HG02840 (cell line): ENCODE data around the gene PAK5.

Experiments used
- ATAC-seq: cut with Tn5 transposase; IDR thresholded peaks from one replicate; pipeline ENCODE4 v1.9.1; 2021; ENCODE audit warnings: mild to moderate bottlenecking, moderate library complexity, moderate number of reproducible peaks; ENCODE audit not compliant: unreplicated experiment, low FRiP score

The PAK5 gene

DNA sequence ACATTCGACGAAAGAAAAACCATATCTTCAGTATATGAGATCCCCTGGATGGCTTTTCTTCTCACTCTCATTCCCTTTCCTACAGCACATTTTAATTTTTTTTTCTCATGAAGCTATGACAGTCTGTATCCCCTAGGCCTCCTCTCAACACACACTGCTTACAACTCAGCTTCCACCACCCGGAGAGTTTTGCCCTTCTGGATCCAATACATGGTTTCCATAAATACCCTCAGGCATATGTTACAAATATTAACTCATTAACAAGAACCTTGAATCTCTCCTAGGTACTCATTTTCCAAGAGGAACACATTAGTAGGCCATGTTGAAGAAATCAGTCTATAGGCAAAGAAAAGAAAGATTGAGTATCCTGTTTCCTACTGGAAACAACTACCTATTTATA, 44.0 kb downstream of the PAK5 start:
- ATAC-seq = no peak

DNA sequence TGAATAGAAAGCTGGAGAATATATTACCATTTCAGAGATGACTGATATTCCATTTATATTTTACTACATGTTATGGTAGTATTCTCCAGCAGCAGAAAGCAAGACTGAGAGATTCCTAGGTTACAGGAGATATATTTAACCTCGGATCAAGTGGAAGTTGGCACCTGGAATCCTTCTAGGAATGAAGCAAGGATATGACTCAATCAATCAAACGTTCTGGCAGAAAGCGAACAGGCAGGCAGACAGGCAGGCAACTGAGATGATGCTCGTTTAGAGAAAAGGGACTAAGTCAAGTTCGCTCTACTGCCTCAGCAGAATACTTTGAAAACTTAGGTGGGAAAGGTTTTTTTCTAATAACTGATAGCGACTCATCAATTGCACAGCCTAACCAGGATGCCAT, 46.2 kb downstream of the PAK5 start:
- ATAC-seq = no peak

DNA sequence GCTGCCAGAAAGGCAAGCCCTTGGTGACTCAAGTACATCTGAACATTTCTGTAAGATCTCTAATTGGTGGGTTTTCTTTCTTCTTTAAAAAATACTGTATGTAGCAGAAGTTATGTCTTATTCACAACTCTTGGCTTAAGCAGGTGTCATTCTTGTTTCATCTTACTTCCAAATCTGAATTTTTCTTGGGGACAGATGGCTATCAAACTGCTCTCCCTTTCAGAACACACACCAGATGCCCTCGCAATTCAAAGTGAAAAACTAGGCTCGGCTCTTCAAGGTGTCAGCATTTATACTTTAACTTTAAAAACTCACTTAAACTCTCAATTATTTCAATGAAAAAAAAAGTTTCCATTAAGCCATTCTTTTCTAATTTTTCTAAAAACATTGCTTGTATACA, 49.7 kb downstream of the PAK5 start:
- no peak for ATAC-seq

DNA sequence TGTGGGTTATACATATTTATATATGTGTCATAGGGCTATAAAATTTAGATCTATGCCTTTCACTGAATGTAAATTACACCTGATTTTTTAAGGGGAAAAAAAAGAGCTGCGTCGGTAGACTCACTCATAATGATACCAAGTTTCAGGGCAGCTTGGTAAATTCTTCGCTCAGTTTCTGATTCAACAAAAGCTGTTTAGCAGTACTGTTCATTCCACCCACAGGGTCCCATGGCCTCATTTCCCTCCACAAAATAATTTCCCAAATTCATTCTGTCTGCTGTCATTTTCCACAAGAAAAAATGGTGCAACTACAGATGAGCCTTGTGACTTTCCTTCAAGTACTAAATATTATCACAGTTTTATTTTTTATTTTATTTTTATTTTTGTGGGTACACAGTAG, 63.7 kb downstream of the PAK5 start:
- ATAC-seq = no peak

DNA sequence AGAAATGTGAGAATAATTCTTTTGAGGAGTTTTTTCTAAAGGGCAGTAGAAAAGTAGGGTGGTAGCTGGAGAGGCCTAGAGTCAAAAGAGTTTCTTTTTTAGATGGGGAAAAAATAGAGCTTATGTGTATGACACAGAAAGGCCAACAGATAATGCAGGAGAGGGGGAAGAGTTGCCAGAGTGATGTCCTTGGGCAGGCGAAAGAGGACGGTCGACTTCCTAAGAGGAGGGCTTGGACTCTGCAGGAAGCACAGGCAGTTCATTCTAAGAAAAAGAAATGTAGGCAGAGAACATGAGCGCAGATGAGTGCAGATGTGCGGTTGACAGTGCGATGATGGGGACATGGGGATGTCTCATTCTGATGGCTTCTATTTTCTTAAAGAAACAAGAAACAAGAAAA, 68.9 kb downstream of the PAK5 start:
- no peak for ATAC-seq

DNA sequence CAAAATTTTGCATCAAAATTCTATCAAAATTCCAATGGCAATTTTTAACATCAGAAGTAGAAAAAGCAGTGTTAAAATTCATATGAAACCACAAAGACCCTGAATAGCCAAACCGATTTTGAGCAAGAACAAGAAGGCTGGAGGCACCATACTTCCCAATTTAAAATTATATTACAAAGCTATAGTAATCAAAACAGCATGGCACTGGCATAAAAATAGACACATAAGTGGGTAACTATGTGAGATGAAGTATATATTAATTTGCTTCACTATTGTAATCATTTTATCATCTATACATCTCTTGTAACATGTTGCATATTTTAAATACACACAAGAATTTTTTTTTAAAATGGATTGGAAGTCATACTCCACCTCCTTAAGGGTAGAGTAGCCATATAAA, 77.4 kb downstream of the PAK5 start:
- ATAC-seq = no peak

DNA sequence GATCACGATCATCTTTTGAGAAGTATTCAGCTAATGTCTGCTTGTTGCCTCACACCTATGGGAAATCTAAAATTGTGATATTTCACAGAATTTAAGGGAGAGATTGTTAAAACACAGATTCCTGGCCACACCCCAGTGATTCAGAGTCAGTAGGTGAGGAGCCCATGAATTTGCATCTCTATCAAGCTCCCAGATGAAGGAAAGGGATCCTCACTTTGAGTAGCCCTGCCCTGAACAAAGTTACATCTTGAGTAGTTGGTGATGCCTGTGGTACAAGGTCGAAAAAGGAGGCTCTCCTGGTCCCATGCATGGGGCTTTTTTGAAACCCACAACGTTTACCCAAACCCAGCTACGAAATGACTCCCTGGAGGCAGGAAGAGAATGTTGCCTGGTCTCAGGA, 79.5 kb downstream of the PAK5 start:
- ATAC-seq = no peak

DNA sequence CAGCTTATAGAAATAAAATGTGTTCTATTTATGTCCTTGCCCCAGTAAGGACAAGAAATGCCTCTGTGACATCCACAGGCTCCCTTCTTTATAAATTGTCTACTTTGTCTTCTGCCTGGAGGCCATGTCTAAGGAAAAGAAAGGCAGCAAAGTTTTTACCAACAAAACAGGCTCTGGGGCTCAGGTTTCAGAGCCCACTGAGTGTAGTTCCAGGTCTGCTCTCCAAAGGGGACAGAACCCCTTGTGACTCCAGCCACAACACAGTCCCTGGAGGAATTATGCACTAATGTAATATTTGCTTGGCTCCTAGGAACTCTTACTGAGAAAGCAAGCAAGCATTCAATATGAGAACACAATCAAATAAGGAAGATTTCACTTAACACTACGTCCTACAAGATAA, 80.1 kb downstream of the PAK5 start:
- no peak for ATAC-seq

DNA sequence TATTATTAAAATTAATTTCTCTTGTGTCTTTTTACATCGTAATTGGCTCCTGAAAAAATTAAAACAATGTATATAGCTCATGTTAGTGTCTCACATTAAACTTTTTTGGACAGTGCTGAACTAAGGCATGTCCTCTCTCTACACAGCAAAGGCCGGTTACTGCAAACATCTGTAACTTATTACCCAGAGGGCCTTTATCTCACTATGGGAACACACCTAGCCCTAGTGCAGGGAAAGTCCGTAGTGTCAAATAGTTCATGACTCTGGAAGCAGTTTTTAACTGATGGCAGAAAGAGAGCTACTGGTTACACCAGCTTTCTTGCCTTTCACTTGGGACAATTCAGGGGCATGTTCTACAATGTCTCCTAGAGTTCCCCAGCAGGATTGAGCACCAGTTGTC, 82.2 kb downstream of the PAK5 start:
- ATAC-seq = no peak

DNA sequence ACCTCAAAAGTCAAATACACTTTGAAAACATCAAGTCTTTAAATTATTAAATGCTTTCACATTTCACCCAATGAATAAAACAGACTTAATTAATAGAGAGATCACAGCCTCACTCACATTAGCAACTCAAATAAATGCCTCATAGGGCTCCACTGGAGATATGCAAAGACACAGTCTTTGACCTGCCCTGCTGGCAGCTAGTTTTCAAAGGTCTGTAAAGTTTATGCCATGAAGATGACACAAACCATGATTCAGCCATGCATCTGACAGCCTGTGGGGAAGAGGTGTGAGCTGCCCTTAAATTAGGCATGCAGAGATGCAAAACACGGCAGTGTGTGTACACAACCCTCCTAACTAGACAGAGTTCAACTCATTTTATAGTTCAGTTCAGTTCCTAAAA, 83.6 kb downstream of the PAK5 start:
- no peak for ATAC-seq

DNA sequence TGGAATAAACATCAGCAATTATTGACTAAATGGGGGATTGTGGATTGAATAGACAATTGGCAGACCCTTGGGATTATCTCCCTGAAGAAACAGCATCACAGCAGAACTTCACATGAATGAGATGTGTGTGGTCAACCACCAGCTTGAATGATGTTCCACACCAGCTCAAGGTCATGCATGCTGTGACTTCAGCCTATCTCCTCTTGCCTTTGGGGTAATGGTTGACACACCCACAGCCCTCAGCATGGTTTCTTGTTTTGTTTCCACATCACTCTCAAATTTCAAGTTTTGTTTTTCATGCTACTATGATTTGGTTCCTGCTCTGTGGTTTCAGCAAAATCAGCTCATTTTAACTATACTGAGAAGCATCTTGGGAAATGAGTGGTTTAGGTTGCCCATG, 94.3 kb downstream of the PAK5 start:
- no peak for ATAC-seq

DNA sequence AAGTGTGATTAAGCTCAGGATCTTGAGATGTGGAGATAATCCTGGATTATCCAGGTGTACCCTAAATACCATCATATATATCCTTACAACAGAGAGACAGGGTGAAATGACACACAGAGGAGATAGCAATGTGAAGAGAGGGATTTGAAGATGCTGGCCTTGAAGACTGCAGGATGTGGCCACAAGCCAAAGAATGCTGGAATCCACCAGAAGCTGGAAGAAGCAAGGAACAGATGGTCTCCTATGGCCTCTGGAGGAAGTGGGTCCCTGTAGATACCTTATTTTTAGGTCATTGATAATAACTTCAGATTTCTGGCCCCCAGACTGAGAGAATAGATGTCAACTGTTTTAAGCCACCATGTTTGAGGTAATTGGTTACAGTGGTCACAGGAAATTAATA, 95.0 kb downstream of the PAK5 start:
- ATAC-seq = no peak

DNA sequence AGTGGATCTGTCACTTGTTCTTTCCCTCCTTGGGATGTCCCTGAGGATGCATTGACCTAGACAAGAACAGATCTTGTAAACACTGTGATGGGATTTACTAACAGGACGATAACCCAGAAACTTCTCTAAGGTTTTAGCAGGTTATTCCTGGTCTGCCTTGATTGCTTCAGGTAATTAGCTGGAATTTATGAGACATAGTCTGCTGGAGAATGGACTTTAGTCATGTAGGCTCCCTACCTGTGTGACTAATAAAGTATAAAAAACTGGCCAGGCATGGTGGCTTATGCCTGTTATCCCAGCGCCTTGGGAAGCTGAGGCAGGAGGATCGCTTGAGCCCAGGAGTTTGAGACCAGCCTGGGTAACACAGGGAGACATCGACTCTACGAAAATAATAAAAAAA, 96.1 kb downstream of the PAK5 start:
- no peak for ATAC-seq

DNA sequence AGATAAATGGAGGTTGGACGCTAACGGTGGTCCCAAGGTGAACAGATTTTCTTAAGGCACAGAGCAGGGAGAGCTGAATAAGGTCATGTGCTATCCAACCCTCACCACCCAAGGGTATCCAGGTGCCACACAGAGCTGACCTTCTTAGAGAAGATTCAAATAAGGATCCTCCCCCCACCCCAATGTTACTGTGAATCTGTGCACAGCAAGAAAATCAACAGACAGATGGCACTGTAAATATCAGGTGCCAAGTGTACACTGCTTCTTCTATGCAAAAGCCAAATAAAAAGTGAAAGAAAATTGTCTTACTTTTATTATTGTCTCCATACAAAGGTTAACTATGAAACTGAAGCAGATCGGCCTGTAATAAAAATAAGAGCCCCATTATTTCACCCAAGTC, 96.9 kb downstream of the PAK5 start:
- no peak for ATAC-seq

DNA sequence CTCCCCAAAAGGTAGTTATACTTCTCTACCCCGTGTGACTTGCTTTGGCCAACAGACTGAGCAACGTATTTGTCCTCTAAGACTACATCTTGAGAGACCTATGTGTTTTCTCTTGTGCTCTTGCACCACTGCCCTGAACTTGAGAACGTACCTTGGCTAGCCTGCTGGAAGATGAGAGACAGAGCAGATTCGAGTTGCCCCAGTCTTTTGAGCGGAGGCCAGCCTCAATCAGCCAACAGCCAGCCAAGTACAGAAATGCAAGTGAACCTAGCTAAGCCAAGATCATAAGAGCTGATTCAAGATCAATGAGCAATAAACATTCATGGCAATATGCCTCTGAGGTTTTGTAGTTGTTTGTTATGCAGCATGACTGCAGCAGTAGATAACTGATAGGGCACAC, 98.4 kb downstream of the PAK5 start:
- ATAC-seq = no peak

DNA sequence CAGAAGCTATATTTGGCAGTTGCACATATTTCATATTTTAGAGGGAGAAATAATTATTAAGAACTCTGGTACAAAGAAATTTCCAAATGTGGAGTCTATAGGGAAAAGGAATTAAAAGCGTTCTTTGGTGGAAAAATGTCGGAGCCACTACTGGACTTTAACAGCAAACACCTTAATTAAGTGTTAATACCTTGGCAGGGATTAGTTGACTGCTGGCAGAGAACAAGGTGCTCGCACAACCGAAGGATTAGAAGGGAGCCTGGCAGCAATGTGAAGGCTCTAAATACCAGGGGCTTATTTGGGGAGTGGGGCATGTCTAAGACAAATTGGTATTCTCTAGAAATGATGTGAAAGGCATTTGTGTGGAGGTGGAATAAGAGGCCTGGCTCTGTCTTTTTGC, 98.9 kb downstream of the PAK5 start:
- ATAC-seq = no peak

DNA sequence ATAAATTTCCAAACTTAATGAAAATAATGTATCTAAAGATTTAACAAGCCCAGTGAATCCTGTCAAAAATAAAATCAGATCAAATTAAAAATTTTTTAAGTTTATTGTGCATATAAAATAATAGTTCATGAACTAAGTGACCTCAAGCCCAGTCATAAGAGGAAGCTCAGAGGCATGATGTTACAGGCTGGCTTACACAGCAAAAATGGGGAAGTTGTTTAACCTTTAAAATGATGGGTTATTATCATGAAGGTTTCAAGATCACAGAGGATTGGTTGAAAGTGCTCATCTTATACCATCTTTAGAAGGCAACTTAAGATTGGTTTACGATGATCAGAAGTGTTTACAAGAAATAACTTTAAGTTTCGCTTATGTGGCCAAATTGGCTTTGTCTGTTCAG, 102.5 kb downstream of the PAK5 start:
- no peak for ATAC-seq

DNA sequence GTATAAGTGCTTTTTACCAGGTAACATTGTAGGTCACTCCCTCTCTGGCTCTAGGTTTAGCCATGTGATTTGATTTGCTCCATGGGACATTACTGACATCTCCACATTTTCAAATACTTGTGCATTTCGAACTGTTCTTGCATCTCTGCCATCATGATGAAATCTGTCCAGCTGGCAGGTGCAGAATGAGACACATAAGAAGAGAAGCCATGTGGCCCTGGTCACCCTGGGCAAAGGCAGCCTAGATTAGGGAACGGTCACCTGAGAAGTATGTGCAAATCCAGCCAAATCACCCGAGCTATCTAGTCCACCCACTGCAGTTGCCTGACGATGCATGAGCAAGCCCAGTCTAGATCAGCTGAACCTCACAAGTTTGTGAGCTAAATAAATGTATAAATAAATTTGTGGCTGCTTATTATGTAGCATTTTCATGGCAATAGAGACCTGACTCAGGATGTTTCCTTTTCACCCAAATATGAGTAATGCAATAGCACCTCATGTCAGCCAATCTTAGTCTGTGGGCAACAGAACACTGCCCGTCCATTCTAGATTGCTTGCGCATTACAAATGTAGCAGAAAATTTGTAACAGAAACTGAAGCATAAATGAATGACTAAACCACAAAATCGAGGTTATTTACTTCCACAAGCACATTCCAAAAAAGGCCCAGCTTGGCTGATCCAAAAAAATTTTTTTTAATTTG, 115.2 kb downstream of the PAK5 start:
- no peak for ATAC-seq

DNA sequence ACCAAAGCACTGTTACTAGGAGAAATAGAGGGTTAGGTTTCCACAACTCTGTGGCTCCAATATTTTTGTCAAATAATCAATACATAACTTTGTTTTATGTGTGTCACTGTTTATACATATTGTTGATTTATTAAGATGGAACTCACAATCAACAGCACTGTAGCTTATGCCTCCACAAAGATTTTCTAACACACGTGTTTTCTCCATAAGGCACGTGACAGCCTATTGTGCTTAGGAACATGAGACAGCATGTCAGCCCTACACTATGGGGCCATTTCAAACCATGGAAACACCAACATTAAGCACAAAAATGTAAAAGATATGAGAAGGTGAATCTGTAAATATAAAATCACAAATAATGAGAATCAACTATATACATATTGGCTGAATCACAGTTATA, 127.0 kb downstream of the PAK5 start:
- no peak for ATAC-seq

DNA sequence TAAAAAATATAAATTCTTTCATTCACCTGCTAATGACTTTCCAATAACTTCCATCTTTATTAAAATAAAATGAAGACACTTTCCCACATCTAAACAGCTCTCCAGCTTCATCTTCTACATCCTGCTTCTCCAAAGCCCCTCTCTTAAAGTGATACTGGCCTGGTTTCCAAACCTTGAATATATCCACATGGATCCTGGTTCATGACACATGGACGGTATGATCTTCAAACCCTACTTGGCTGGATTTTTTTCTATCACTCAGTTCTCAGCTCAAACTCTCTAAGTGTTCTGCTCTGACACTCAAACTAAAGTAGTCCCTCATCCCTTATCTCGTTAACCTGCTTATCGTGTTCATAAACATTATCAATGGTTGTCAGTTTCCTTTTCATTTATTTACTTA, 128.2 kb downstream of the PAK5 start:
- ATAC-seq = no peak

DNA sequence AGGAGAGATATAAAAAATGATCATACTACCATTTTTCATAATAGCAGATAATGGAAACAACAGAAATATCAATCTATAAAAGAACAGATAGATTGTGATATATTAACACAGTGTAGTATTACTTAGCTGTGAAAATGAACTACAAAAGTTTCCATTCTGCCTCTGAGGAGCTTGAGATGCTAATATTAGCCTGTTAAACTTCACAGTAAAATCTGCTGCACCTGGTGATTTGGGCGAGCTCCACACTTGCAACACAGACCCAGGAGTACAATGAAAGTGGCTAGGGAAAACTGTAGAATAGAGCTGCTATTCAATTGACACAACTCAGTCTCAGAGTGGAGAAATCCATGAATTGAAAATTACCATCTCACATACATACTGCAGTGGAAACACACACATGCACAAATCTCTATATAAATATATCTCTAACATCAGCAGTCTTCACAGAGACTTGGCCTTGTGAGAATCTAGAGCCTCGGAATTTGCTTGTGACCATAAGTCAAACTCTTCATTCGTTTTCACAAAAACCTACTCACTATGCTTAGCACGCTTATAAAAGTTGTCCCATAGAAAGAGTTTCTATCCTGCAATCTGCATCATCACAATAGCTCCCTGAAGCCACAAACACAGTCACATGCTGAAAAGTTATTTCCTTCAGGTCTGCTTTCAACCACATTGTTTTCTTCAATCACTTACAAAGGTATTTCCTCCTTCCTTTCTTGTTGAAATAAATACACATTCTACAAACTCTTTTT, 133.0 kb downstream of the PAK5 start:
- ATAC-seq = no peak

DNA sequence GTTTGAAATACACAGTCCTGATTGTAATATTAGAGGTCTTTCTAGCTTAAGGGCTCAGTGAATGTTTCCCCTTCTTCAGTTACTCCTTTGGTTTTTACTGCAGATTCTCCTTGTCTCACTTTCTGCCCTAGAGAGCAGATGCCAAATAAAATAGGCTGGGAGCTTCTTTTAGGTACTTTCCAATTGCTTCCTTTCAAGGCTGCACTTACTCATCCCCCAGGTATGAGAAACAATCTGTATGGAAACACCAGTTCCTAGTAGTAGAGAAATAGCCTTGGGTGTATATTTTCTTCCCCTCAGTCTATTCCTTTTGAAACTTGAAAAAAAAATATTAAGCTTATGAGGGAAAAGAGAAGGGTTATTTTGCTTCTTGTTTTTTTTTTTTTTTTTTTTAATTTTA, 139.7 kb downstream of the PAK5 start:
- no peak for ATAC-seq
